WTC11 (cell line): ENCODE measurements around the gene EAPP. TPM values are rescaled to one million over a fixed set of nuclear protein-coding genes. Genes with fewer than 3 reads are reported as not detected.

Source experiments
- ATAC-seq: fragments of 200-7000 bp; cut with Tn5 transposase; 2 replicates; pipeline ENCODE4 v1.10.0; 2021; ENCODE audit warnings: mild to moderate bottlenecking, moderate library complexity
- CTCF ChIA-PET: fragments of 300-600 bp; sonication (Branson Sonifier 250); formaldehyde crosslinking; loops from one replicate; lab custom pipeline; 2021; ENCODE audit warnings: antibody characterized with exemption; lab: Charles Lee
- POLR2A ChIA-PET: fragments of 350-600 bp; sonication (Branson Sonifier 250); formaldehyde crosslinking; loops from one replicate; lab custom pipeline; 2021; ENCODE audit warnings: antibody characterized with exemption; lab: Charles Lee
- DNase-seq: peaks from one replicate; pipeline ENCODE4 v3.0.0; 2021; ENCODE audit warnings: low spot score
- H3K27ac Mint-ChIP-seq: 2 replicates; pipeline ENCODE4 v1.8.0; 2021; ENCODE audit warnings: mixed read lengths
- H3K27me3 Mint-ChIP-seq: 2 replicates; pipeline ENCODE4 v1.8.0; 2021; ENCODE audit warnings: low read depth, mild to moderate bottlenecking, moderate library complexity, mixed read lengths
- H3K36me3 Mint-ChIP-seq: 2 replicates; pipeline ENCODE4 v1.8.0; 2021; ENCODE audit warnings: mixed read lengths
- H3K4me1 Mint-ChIP-seq: 2 replicates; pipeline ENCODE4 v1.8.0; 2022; ENCODE audit warnings: mixed read lengths
- H3K4me3 Mint-ChIP-seq: 2 replicates; pipeline ENCODE4 v1.8.0; 2021; ENCODE audit warnings: mild to moderate bottlenecking, moderate library complexity, mixed read lengths
- H3K9me3 Mint-ChIP-seq: 2 replicates; pipeline ENCODE4 v1.8.0; 2021; ENCODE audit warnings: mixed read lengths
- AR ChIP-seq: fragments of 250-450 bp; sonication (Bioruptor Pico); IDR thresholded peaks from 2 replicates; pipeline ENCODE4 v1.9.0; 2021; ENCODE audit warnings: mild to moderate bottlenecking
- ATF1 ChIP-seq: sonication (generic); formaldehyde crosslinking; IDR thresholded peaks from 2 replicates; pipeline ENCODE4 v1.8.1; 2023; ENCODE audit warnings: mild to moderate bottlenecking, moderate library complexity, missing genetic modification reagents
- CTCF ChIP-seq: fragments of 200-600 bp; IDR thresholded peaks from 2 replicates; pipeline ENCODE4 v1.8.0; 2022; ENCODE audit warnings: antibody characterized with exemption
- ELF4 ChIP-seq: sonication (generic); formaldehyde crosslinking; IDR thresholded peaks from 2 replicates; pipeline ENCODE4 v1.8.1; 2022; ENCODE audit warnings: low read depth, mild to moderate bottlenecking, moderate library complexity, missing genetic modification reagents
- FOXK1 ChIP-seq: sonication (generic); formaldehyde crosslinking; IDR thresholded peaks from 2 replicates; pipeline ENCODE4 v1.8.0; 2022; ENCODE audit warnings: mild to moderate bottlenecking, moderate library complexity, missing genetic modification reagents
- GABPB1 ChIP-seq: sonication (generic); formaldehyde crosslinking; IDR thresholded peaks from 2 replicates; pipeline ENCODE4 v1.8.1; 2023; ENCODE audit warnings: mild to moderate bottlenecking, missing genetic modification reagents
- GTF2I ChIP-seq: fragments of 250-450 bp; sonication (Bioruptor Pico); conservative IDR thresholded peaks from 2 replicates; pipeline ENCODE4 v1.4.0; 2021; ENCODE audit warnings: mild to moderate bottlenecking
- JUN ChIP-seq: sonication (generic); formaldehyde crosslinking; IDR thresholded peaks from 2 replicates; pipeline ENCODE4 v1.8.0; 2023; ENCODE audit warnings: mild to moderate bottlenecking, missing genetic modification reagents
- MAX ChIP-seq: sonication (generic); formaldehyde crosslinking; IDR thresholded peaks from 2 replicates; pipeline ENCODE4 v1.8.0; 2022; ENCODE audit warnings: mild to moderate bottlenecking, missing genetic modification reagents
- RORB ChIP-seq: fragments of 250-450 bp; sonication (Bioruptor Pico); IDR thresholded peaks from 2 replicates; pipeline ENCODE4 v1.9.0; 2021; ENCODE audit warnings: mild to moderate bottlenecking
- SMAD4 ChIP-seq: sonication (generic); formaldehyde crosslinking; IDR thresholded peaks from 2 replicates; pipeline ENCODE4 v1.8.0; 2022; ENCODE audit warnings: mild to moderate bottlenecking, missing genetic modification reagents
- STAT6 ChIP-seq: sonication (generic); formaldehyde crosslinking; conservative IDR thresholded peaks from 2 replicates; pipeline ENCODE4 v1.8.1; 2023; ENCODE audit warnings: mild to moderate bottlenecking, low read depth, missing genetic modification reagents, moderate library complexity
- ZNF232 ChIP-seq: sonication (generic); formaldehyde crosslinking; IDR thresholded peaks from 2 replicates; pipeline ENCODE4 v1.8.0; 2022; ENCODE audit warnings: mild to moderate bottlenecking, missing genetic modification reagents
- ZNF281 ChIP-seq: sonication (generic); formaldehyde crosslinking; IDR thresholded peaks from 2 replicates; pipeline ENCODE4 v1.8.0; 2023; ENCODE audit warnings: mild to moderate bottlenecking, missing genetic modification reagents
- total RNA-seq: library from RNA; stranded (reverse); gene quantifications from 3 replicates; pipeline ENCODE4 v1.2.3, GENCODE V29; 2021
- TF ChIP-seq, protein P1 (sequence below): sonication (generic); formaldehyde crosslinking; IDR thresholded peaks from 2 replicates; pipeline ENCODE4 v1.8.1; 2023; ENCODE audit warnings: mild to moderate bottlenecking, missing genetic modification reagents, moderate library complexity

Gene EAPP
- total RNA-seq, 1 experiment from 2014 or later, result 24.9 TPM

GRCh38 chr14:34501004-34501580 lies 38.4 kb downstream of the EAPP start (continued):
- TF ChIP-seq STAT6 (CRISPR knock-in tag) (no peak), ZNF232 (no peak), ZNF281 (CRISPR knock-in tag) (no peak), ELF4 (CRISPR knock-in tag) (no peak), JUN (CRISPR knock-in tag) (no peak), MAX (CRISPR knock-in tag) (no peak), FOXK1 (CRISPR knock-in tag) (no peak), ATF1 (CRISPR knock-in tag) (no peak), AR (CRISPR knock-in tag) (no peak), RORB (no peak)
- TF ChIP-seq, protein P1, sequence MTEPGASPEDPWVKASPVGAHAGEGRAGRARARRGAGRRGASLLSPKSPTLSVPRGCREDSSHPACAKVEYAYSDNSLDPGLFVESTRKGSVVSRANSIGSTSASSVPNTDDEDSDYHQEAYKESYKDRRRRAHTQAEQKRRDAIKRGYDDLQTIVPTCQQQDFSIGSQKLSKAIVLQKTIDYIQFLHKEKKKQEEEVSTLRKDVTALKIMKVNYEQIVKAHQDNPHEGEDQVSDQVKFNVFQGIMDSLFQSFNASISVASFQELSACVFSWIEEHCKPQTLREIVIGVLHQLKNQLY, result no peak
- TF ChIP-seq, all 79 proteins: peak for 0

- H3K4me1 Mint-ChIP-seq, result peaks cover 30% of the 10 kb centered on the region
- ChIA-PET CTCF (interaction anchor here (0.8 to 3.5 kb wide), 3 partner anchors 167 to 176 kb away, joined by 3 to 23 read pairs (median 5); no protein-coding TSS in a partner anchor), POLR2A (no interaction called here)
- no peaks in the 10 kb centered on the region for H3K36me3 Mint-ChIP-seq
- no peaks in the 10 kb centered on the region for H3K27me3 Mint-ChIP-seq
- no peak for DNase-seq
- TF ChIP-seq GABPB1 (CRISPR knock-in tag) (no peak), CTCF (0 out of 2 replicates have a peak, but pooled peaks have one; percentile 12), GTF2I (no peak), SMAD4 (no peak)
- H3K4me3 Mint-ChIP-seq, result no peak overlapping the region
- H3K27ac Mint-ChIP-seq, result no peak overlapping the region
- H3K9me3 Mint-ChIP-seq, result no peaks in the 10 kb centered on the region
- ATAC-seq, result peak; percentile 20; the same call in 1 of the 2 replicates
These were observed 40.7 kb downstream of the EAPP start for GRCh38 chr14:34498684-34499412.
